Thoracic aorta (tissue), 2 donors: Measurements from ENCODE around the gene ODF2L. TPM values are rescaled to one million over a fixed set of nuclear protein-coding genes. Genes with fewer than 3 reads are reported as not detected.

Experiments used
- ATAC-seq: fragments of 150-250 bp; one replicate; pipeline ENCODE4 v1.8.0; 2017; ENCODE audit warnings: low read depth; ENCODE audit not compliant: insufficient number of reproducible peaks, low FRiP score
- DNase-seq: peaks from one replicate; pipeline ENCODE4 v3.0.0-alpha.2; 2020; ENCODE audit warnings: low spot score
- H3K27ac ChIP-seq, 2 donors: fragments of 200-600 bp; sonication (generic); 1 replicate in 1 of 2; 2 replicates in 1 of 2; pipeline ENCODE4 v1.5.1; 2016; ENCODE audit warnings: mild to moderate bottlenecking in 2 of 2, moderate library complexity in 2 of 2
- H3K27me3 ChIP-seq: fragments of 200-600 bp; sonication (generic); replicated peaks from 2 replicates; pipeline ENCODE4 v1.6.0; 2016; ENCODE audit warnings: mild to moderate bottlenecking; ENCODE audit not compliant: insufficient read depth
- H3K36me3 ChIP-seq: fragments of 200-600 bp; sonication (generic); one replicate; pipeline ENCODE4 v1.5.1; 2016
- H3K4me1 ChIP-seq, 2 donors: fragments of 200-600 bp; sonication (generic); 1 replicate in 1 of 2; 2 replicates in 1 of 2; pipeline versions ENCODE4 v1.5.1 to v1.6.0; 2016; ENCODE audit warnings: low read depth in 2 of 2, mild to moderate bottlenecking in 1 of 2; ENCODE audit not compliant: control insufficient read depth in 1 of 2
- H3K4me3 ChIP-seq: fragments of 200-600 bp; sonication (generic); 2 replicates; pipeline ENCODE4 v1.5.1; 2016; ENCODE audit warnings: mild to moderate bottlenecking
- H3K9me3 ChIP-seq: fragments of 200-600 bp; sonication (generic); 2 replicates; pipeline ENCODE4 v1.5.1; 2016
- CTCF ChIP-seq: fragments of 200-600 bp; sonication (generic); IDR thresholded peaks from one replicate; pipeline ENCODE4 v1.5.1; 2019; ENCODE audit warnings: antibody characterized with exemption
- total RNA-seq, 2 donors: library from RNA; depleted of rRNA; stranded (reverse); fragments of >200 nt; gene quantifications; one replicate each; pipeline versions ENCODE4 v1.1.0 to v1.2.3, GENCODE V29; 2016

ODF2L gene
- total RNA-seq, 2 donors from 2014 or later, result 45.6 to 74.5 TPM

GRCh38 chr1:86423873-86424272 is 27.8 kb upstream of the ODF2L start, which contains the start of gene CLCA2:
Gene CLCA2, plus strand, starts transcription at chr1:86424171. Its CDS starts 77 bp downstream, at chr1:86424248.
- Histone ChIP-seq H3K9me3 (no peaks in the 10 kb centered on the region), H3K27me3 (no peaks in the 10 kb centered on the region), H3K4me1 (peaks cover 0 to under 1% of the 10 kb centered on the region in 2 donors), H3K36me3 (no peaks in the 10 kb centered on the region), H3K27ac (no peak within 1 kb of the TSS), H3K4me3 (no peak within 1 kb of the TSS)
- TF ChIP-seq CTCF, result no peak
- ATAC-seq, result no peak
- no peak for DNase-seq

- Histone ChIP-seq H3K27me3 (no peaks in the 10 kb centered on the region), H3K36me3 (no peaks in the 10 kb centered on the region), H3K4me1 (no peaks in the 10 kb centered on the region), H3K9me3 (no peaks in the 10 kb centered on the region), H3K4me3 (no peak overlapping the region), H3K27ac (no peak overlapping the region)
- DNase-seq (no peak), ATAC-seq (no peak)
- TF ChIP-seq CTCF, result no peak
These were observed 27.4 kb upstream of the ODF2L start for GRCh38 chr1:86423473-86423872.

DNA sequence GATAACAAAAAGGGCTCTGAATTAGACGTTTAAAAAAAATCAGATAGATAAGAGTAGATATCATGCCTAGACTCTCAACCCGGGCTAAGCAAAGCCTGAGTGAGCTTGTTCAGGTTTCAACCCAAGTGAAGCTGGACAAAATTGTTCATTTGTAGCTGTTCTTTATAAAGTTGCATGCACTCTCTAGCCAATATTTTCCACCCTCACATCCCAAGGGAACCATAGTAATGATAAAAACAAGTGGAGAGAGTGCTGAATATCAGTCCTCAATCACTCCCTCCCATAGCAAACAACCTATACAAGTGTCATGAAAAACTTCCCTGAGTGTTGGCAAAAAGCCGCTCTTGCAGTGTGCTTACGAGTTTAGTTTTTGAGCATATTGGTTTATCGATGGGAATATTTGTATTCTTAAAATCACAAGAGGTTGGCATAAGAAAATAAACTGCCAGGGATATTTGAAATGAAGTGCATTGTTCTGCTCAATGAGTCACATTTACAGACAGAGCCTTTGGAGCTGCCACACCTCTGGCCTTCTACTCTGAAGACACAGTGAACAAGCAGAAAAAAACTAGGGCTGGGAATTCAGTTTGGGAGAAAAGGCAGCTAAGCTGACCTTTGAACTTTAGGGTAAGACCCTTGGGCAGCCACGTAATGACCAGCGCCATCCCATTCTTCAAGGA is 25.6 kb upstream of the ODF2L start:
- Histone ChIP-seq H3K27ac (no peak overlapping the region), H3K9me3 (no peaks in the 10 kb centered on the region), H3K27me3 (no peaks in the 10 kb centered on the region), H3K36me3 (no peaks in the 10 kb centered on the region), H3K4me3 (no peak overlapping the region), H3K4me1 (no peaks in the 10 kb centered on the region)
- TF ChIP-seq CTCF, result no peak
- DNase-seq, result no peak
- ATAC-seq, result no peak

GRCh38 chr1:86419277-86419903 is 23.3 kb upstream of the ODF2L start:
- TF ChIP-seq CTCF, result no peak
- Histone ChIP-seq H3K4me3 (no peak overlapping the region), H3K27ac (no peak overlapping the region), H3K36me3 (no peaks in the 10 kb centered on the region), H3K27me3 (no peaks in the 10 kb centered on the region), H3K9me3 (no peaks in the 10 kb centered on the region), H3K4me1 (no peaks in the 10 kb centered on the region)
- ATAC-seq (no peak), DNase-seq (no peak)

DNA sequence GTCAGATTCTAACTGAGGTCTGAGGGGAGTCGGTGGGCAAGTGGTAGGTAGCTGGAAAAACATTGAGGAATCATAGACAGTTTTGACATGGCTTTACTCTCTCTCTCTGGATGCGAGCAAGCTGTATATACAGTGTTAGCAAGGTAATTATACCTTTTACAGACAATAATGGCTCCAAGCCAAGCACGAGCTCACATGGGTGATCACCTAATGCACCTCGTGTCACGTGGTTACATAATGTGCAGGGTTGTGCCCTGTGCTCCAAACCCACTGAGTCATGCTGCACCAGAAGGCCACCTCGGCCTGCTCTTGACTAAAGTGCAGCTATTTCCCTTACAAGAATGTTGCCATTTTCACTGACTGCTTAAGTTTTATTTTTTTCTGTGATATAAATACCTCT is 20.2 kb upstream of the ODF2L start:
- H3K9me3 ChIP-seq, result no peaks in the 10 kb centered on the region
- H3K4me3 ChIP-seq, result no peak overlapping the region
- H3K36me3 ChIP-seq, result no peaks in the 10 kb centered on the region
- DNase-seq (no peak), ATAC-seq (no peak)
- no peak for TF ChIP-seq CTCF
- no peaks in the 10 kb centered on the region for H3K4me1 ChIP-seq
- H3K27ac ChIP-seq, result no peak overlapping the region
- no peaks in the 10 kb centered on the region for H3K27me3 ChIP-seq
